ENCODE data around the gene CER1.

DNA sequence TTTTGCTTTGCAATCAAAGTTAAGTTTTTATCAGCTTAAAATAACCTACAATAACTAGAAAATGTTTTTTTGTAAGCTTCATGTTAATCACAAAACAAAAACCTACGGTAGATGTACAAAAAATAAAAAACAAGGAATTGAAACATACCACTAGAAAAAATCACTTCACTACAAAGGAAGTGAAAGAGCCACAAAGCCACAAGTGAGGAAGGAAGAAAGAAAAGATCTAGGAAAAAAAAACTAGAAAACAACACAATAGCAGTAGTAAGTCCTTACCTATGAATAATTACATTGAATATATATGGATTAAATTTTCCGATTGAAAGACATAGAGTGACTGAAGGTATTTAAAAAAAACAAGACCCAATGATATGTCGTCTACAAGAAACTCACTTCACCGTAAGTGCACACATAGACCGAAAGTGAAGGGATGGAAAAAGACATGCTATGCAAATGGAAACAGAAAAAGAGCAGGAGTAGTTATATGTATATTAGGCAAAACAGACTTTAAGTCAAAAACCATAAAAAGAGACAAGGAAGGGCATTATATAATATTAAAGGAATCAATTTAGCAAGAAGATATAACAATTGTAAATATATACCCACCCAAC is 15.9 kb downstream of the CER1 start:
- no peak for TF ChIP-seq POLR2A (IDR thresholded peaks at IDR 0.05; ENCODE audit: extremely low read depth, insufficient read length)
- TF ChIP-seq, protein P1, sequence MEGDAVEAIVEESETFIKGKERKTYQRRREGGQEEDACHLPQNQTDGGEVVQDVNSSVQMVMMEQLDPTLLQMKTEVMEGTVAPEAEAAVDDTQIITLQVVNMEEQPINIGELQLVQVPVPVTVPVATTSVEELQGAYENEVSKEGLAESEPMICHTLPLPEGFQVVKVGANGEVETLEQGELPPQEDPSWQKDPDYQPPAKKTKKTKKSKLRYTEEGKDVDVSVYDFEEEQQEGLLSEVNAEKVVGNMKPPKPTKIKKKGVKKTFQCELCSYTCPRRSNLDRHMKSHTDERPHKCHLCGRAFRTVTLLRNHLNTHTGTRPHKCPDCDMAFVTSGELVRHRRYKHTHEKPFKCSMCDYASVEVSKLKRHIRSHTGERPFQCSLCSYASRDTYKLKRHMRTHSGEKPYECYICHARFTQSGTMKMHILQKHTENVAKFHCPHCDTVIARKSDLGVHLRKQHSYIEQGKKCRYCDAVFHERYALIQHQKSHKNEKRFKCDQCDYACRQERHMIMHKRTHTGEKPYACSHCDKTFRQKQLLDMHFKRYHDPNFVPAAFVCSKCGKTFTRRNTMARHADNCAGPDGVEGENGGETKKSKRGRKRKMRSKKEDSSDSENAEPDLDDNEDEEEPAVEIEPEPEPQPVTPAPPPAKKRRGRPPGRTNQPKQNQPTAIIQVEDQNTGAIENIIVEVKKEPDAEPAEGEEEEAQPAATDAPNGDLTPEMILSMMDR (IDR thresholded peaks at IDR 0.05; ENCODE audit: low read depth, low read length) = no peak
- TF ChIP-seq, protein P2, sequence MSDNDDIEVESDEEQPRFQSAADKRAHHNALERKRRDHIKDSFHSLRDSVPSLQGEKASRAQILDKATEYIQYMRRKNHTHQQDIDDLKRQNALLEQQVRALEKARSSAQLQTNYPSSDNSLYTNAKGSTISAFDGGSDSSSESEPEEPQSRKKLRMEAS (IDR thresholded peaks at IDR 0.05; ENCODE audit: low read depth, low read length) = no peak
